PC-3 (cell line): ENCODE data around the gene VRK3. TPM values are rescaled to one million over a fixed set of nuclear protein-coding genes. Genes with fewer than 3 reads are reported as not detected.
A peak's percentile ranks its signal among the peaks of the same experiment; 100 is the strongest.

Experiments
- ATAC-seq: fragments of 200-7000 bp; cut with Tn5 transposase; 2 replicates; pipeline ENCODE4 v1.9.1; 2020; ENCODE audit warnings: mild to moderate bottlenecking, moderate library complexity
- BruUV-seq: library from RNA; stranded (reverse); fragments of 400-500 nt; replicated peaks from 2 replicates; lab custom pipeline; 2021; lab: Mats Ljungman, UMichigan
- CTCF ChIA-PET: fragments of 300-600 bp; sonication (Branson Sonifier 250); formaldehyde crosslinking; loops from one replicate; lab custom pipeline; 2022; ENCODE audit warnings: antibody characterized with exemption; lab: Charles Lee
- POLR2A ChIA-PET: fragments of 300-600 bp; sonication (Branson Sonifier 250); formaldehyde crosslinking; loops from one replicate; lab custom pipeline; 2022; ENCODE audit warnings: antibody characterized with exemption; ENCODE audit not compliant: unreplicated experiment; lab: Charles Lee
- DNase-seq: peaks from one replicate; pipeline ENCODE4 v3.0.0-alpha.2; 2015
- H2AFZ ChIP-seq: fragments of 300-600 bp; sonication (generic); 2 replicates; pipeline ENCODE4 v1.6.0; 2016; ENCODE audit warnings: antibody characterized with exemption, low read length
- H3F3A ChIP-seq: fragments of 300-600 bp; sonication (generic); one replicate; pipeline ENCODE4 v1.6.0; 2017; ENCODE audit warnings: antibody characterized with exemption, low read length, control low read depth, mild to moderate bottlenecking; ENCODE audit not compliant: unreplicated experiment
- H3K27ac ChIP-seq: fragments of 300-600 bp; sonication (generic); 2 replicates; pipeline ENCODE4 v1.5.1; 2016; ENCODE audit warnings: mild to moderate bottlenecking, low read length
- H3K27me3 ChIP-seq: fragments of 300-600 bp; sonication (generic); 2 replicates; pipeline ENCODE4 v1.6.1; 2016; ENCODE audit warnings: low read length, mixed read lengths
- H3K36me3 ChIP-seq: fragments of 300-600 bp; sonication (generic); 2 replicates; pipeline ENCODE4 v1.6.1; 2016; ENCODE audit warnings: low read depth, mixed run types, low read length, mixed read lengths
- H3K4me1 ChIP-seq: fragments of 300-600 bp; sonication (generic); 2 replicates; pipeline ENCODE4 v1.5.1; 2016; ENCODE audit warnings: low read length; ENCODE audit not compliant: insufficient read depth
- H3K4me2 ChIP-seq: fragments of 300-600 bp; sonication (generic); 2 replicates; pipeline ENCODE4 v1.6.0; 2016; ENCODE audit warnings: low read length
- H3K4me3 ChIP-seq: fragments of 300-600 bp; sonication (generic); 2 replicates; pipeline ENCODE4 v1.5.1; 2016; ENCODE audit warnings: mild to moderate bottlenecking, low read length, mixed read lengths
- H3K79me2 ChIP-seq: fragments of 300-600 bp; sonication (generic); 2 replicates; pipeline ENCODE4 v1.6.1; 2017; ENCODE audit warnings: low read length, mixed read lengths
- H3K9ac ChIP-seq: fragments of 300-600 bp; sonication (generic); 2 replicates; pipeline ENCODE4 v1.6.0; 2016; ENCODE audit warnings: mild to moderate bottlenecking, low read length
- H3K9me2 ChIP-seq: fragments of 300-600 bp; sonication (generic); replicated peaks from 2 replicates; pipeline ENCODE4 v1.6.1; 2016; ENCODE audit warnings: mixed run types, low read length, mixed read lengths
- H3K9me3 ChIP-seq: fragments of 300-600 bp; sonication (generic); 2 replicates; pipeline ENCODE4 v1.6.1; 2016; ENCODE audit warnings: low read length, mixed read lengths
- H4K20me1 ChIP-seq: fragments of 300-600 bp; sonication (generic); 2 replicates; pipeline ENCODE4 v1.6.1; 2016; ENCODE audit warnings: low read length, mixed read lengths
- EZH2 ChIP-seq: fragments of 300-600 bp; sonication (generic); IDR thresholded peaks from one replicate; pipeline ENCODE4 v1.6.1; 2017; ENCODE audit warnings: antibody characterized with exemption, mild to moderate bottlenecking, low read length; ENCODE audit not compliant: unreplicated experiment
- EZH2phosphoT487 ChIP-seq: fragments of 300-600 bp; sonication (generic); IDR thresholded peaks from 2 replicates; pipeline ENCODE4 v1.6.1; 2018; ENCODE audit warnings: mild to moderate bottlenecking, antibody characterized with exemption, low read length, borderline replicate concordance
- intact Hi-C: fragments of 100-400 bp; cut with micrococcal nuclease; formaldehyde crosslinking; loops from 2 replicates; pipeline ENCODE4 v1.9.0; 2023
- total RNA-seq: library from RNA; depleted of rRNA; stranded (reverse); fragments of >200 nt; gene quantifications from 2 replicates; pipeline ENCODE4 v1.2.3, GENCODE V29; 2014
- TF ChIP-seq, protein P1 (sequence below): fragments of 300-600 bp; sonication (generic); conservative IDR thresholded peaks from 2 replicates; pipeline ENCODE4 v1.5.1; 2017; ENCODE audit warnings: antibody characterized with exemption, low read depth, mild to moderate bottlenecking, low read length

The VRK3 gene
- total RNA-seq, 1 experiment from 2014 or later, result 36.3 TPM

DNA sequence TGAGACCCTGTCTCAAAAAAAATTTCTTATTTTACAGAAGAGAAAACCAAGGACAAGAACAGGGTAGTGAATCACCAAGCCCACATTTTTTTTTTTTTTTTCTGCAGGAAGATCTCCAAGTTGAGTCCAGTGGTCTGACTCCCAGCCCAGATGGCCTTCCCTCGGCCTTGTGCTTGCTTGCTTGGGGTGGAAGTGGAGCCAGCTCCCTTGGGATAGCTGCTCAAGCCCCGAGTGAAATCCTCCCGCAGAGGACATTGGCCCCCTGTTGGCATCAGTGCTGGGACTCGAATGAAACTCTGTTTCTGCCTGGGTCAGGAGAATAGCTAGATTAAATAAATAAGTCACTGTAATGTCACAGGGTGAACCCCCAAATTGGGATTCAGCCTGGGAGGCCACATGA lies 86.5 kb downstream of the VRK3 start:
- POLR2A ChIA-PET, result no interaction called here
- intact Hi-C loops, result loop anchor here (5.0 to 10.0 kb wide), 2 partner anchors 44 to 86 kb away; partner anchors contain the start of genes VRK3 and ZNF473
- H3K4me1 ChIP-seq, result no peaks in the 10 kb centered on the region

DNA sequence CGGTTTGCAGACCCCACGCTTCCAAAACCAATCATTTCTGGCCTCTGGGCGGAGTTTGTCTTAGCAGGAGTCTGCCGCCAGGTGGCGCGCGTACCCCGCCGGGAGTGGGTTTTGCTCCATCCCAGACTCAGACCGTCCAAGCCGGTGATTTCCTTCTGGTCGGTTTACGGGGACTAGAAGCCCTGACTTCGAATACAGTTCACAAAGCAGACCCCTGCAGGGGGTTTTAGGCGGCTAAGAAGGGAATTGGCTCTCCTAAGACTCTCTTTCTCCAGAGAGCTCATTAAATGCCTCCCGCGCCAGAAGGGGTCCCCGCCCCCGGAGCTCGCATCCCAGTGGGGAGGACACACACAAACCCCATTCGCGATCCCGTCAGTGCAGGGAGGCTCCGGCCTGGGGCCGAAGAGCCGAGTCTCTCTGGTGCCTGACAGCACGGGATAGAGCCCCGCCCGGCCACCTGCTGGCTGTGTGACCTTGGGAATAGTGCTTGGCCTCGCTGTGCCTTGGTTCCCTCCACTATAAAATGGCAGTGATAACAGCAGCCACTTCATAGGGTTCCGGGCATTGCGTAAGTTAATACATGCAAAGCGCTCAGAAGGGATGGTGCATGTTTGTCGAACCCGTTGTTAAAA lies 87.3 kb downstream of the VRK3 start:
- Histone ChIP-seq H3K79me2 (peaks cover 2% of the 10 kb centered on the region; the same call in 1 of the 2 replicates), H3K4me2 (peak overlapping the region; percentile 84), H3K9me2 (no peaks in the 10 kb centered on the region), H3K9me3 (no peaks in the 10 kb centered on the region), H3K4me3 (peak overlapping the region; percentile 58), H3K4me1 (peaks cover under 1% of the 10 kb centered on the region), H3K9ac (no peak overlapping the region), H3K36me3 (peaks cover 8% of the 10 kb centered on the region; the same call in 1 of the 2 replicates), H3K27ac (no peak overlapping the region), H4K20me1 (no peaks in the 10 kb centered on the region), H3F3A (no peaks in the 10 kb centered on the region), H2AFZ (peak overlapping the region; percentile 85), H3K27me3 (no peaks in the 10 kb centered on the region)
- no TSS peak for BruUV-seq
- ChIA-PET CTCF (no interaction called here), POLR2A (no interaction called here)
- DNase-seq (peak; percentile 88), ATAC-seq (peak; percentile 93)
- intact Hi-C loops, result loop anchor here (5.0 to 10.0 kb wide), 2 partner anchors 44 to 87 kb away; partner anchors contain the start of genes VRK3 and ZNF473
- TF ChIP-seq, protein P1, sequence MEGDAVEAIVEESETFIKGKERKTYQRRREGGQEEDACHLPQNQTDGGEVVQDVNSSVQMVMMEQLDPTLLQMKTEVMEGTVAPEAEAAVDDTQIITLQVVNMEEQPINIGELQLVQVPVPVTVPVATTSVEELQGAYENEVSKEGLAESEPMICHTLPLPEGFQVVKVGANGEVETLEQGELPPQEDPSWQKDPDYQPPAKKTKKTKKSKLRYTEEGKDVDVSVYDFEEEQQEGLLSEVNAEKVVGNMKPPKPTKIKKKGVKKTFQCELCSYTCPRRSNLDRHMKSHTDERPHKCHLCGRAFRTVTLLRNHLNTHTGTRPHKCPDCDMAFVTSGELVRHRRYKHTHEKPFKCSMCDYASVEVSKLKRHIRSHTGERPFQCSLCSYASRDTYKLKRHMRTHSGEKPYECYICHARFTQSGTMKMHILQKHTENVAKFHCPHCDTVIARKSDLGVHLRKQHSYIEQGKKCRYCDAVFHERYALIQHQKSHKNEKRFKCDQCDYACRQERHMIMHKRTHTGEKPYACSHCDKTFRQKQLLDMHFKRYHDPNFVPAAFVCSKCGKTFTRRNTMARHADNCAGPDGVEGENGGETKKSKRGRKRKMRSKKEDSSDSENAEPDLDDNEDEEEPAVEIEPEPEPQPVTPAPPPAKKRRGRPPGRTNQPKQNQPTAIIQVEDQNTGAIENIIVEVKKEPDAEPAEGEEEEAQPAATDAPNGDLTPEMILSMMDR, result peak; percentile 98
- no peak for TF ChIP-seq EZH2phosphoT487

More for the DNA sequence above, 86.5 kb downstream of the VRK3 start:
- Histone ChIP-seq H3K27me3 (no peaks in the 10 kb centered on the region), H2AFZ (no peak overlapping the region), H3K27ac (no peak overlapping the region), H3K4me3 (no peak overlapping the region), H3K9ac (no peak overlapping the region), H3K9me3 (no peaks in the 10 kb centered on the region), H3K4me2 (no peak overlapping the region), H3K79me2 (no peaks in the 10 kb centered on the region), H3K36me3 (peaks cover under 1% of the 10 kb centered on the region; the same call in 1 of the 2 replicates), H4K20me1 (no peaks in the 10 kb centered on the region), H3K9me2 (no peaks in the 10 kb centered on the region), H3F3A (no peaks in the 10 kb centered on the region)
- no TSS peak for BruUV-seq
- CTCF ChIA-PET, result no interaction called here
- no peak for DNase-seq
- ATAC-seq, result no peak
- TF ChIP-seq, protein P1, result no peak
- no peak for TF ChIP-seq EZH2phosphoT487
- TF ChIP-seq EZH2, result no peak

DNA sequence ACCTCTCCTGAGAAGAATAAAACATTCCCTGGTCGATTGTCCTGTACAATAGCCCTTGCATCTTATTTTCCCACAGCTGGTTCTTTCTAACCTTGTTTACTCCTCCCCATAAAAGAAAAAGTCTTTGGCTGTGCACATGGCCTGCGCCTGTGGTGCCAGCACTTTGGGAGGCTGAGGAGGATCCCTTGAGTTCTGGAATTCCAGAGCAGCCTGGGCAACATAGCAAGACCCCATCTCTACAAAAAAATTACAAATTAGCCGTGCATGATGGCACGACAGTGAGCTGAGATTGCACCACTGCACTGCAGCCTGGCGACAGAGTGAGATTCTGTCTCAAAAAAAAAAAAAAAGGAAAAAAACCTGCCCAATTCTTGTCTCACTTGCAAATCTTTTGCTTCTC lies 88.6 kb downstream of the VRK3 start:
- H3K4me3 ChIP-seq, result no peak overlapping the region
- peaks cover 11% of the 10 kb centered on the region for H3K4me1 ChIP-seq
- peaks cover 5% of the 10 kb centered on the region; the same call in 1 of the 2 replicates for H3K79me2 ChIP-seq
- H3K9ac ChIP-seq, result no peak overlapping the region
- H2AFZ ChIP-seq, result no peak overlapping the region
- no peaks in the 10 kb centered on the region for H3K9me3 ChIP-seq
- peaks cover 11% of the 10 kb centered on the region; the same call in 1 of the 2 replicates for H3K36me3 ChIP-seq
- TF ChIP-seq, protein P1, result no peak
- TF ChIP-seq EZH2, result no peak
- no peak for TF ChIP-seq EZH2phosphoT487
- no peak overlapping the region for H3K27ac ChIP-seq
- ChIA-PET POLR2A (no interaction called here), CTCF (no interaction called here)
- ATAC-seq (no peak), DNase-seq (no peak)
- intact Hi-C loops, result loop anchor here (5.0 to 10.0 kb wide), 2 partner anchors 46 to 88 kb away; partner anchors contain the start of genes VRK3 and ZNF473
- H3K9me2 ChIP-seq, result no peaks in the 10 kb centered on the region
- no peaks in the 10 kb centered on the region for H3K27me3 ChIP-seq
- no TSS peak for BruUV-seq
- H3F3A ChIP-seq, result peaks cover 4% of the 10 kb centered on the region
- H3K4me2 ChIP-seq, result no peak overlapping the region
- no peaks in the 10 kb centered on the region for H4K20me1 ChIP-seq
